GOT3 (cell line): ENCODE measurements around the gene MYLK3.

Experiments
- DNase-seq: peaks from one replicate; lab custom pipeline; 2025; ENCODE audit warnings: mixed read lengths; lab: John Stamatoyannopoulos, UW

Gene MYLK3

GRCh38 chr16:46727184-46727583 is 21.0 kb downstream of the MYLK3 start:
- DNase-seq = no peak

GRCh38 chr16:46721885-46722284 is 26.3 kb downstream of the MYLK3 start:
- no peak for DNase-seq

GRCh38 chr16:46720619-46721018 is 27.5 kb downstream of the MYLK3 start:
- no peak for DNase-seq

- no peak for DNase-seq
Measured at GRCh38 chr16:46719528-46719927, 28.6 kb downstream of the MYLK3 start.

- DNase-seq = no peak
Measured at GRCh38 chr16:46718214-46718613, 29.9 kb downstream of the MYLK3 start.

- DNase-seq = no peak
Measured at GRCh38 chr16:46717692-46718091, 30.5 kb downstream of the MYLK3 start.

- no peak for DNase-seq
Measured at GRCh38 chr16:46715769-46716305, 32.3 kb downstream of the MYLK3 start.

- no peak for DNase-seq
Measured at GRCh38 chr16:46714797-46715591, 33.1 kb downstream of the MYLK3 start.

- DNase-seq = no peak
Measured at GRCh38 chr16:46713634-46714033, 34.5 kb downstream of the MYLK3 start.

- DNase-seq = no peak
Measured at GRCh38 chr16:46712911-46713310, 35.2 kb downstream of the MYLK3 start.

GRCh38 chr16:46711106-46712058 is 36.8 kb downstream of the MYLK3 start:
- no peak for DNase-seq

- no peak for DNase-seq
Measured at GRCh38 chr16:46709469-46710005, 38.6 kb downstream of the MYLK3 start.

GRCh38 chr16:46706642-46707041 is 41.5 kb downstream of the MYLK3 start:
- no peak for DNase-seq

GRCh38 chr16:46702030-46702429 is 46.1 kb downstream of the MYLK3 start:
- DNase-seq = no peak

GRCh38 chr16:46701615-46702014 is 46.5 kb downstream of the MYLK3 start:
- no peak for DNase-seq

GRCh38 chr16:46700048-46700447 is 48.1 kb downstream of the MYLK3 start:
- DNase-seq = no peak

GRCh38 chr16:46696957-46697356 is 51.2 kb downstream of the MYLK3 start:
- DNase-seq = no peak

GRCh38 chr16:46695937-46696336 is 52.2 kb downstream of the MYLK3 start:
- DNase-seq = no peak

GRCh38 chr16:46693598-46693997 is 54.5 kb downstream of the MYLK3 start:
- DNase-seq = no peak

- DNase-seq = no peak
Measured at GRCh38 chr16:46691726-46692125, 56.4 kb downstream of the MYLK3 start.

- DNase-seq = no peak
Measured at GRCh38 chr16:46690281-46691178, 57.6 kb downstream of the MYLK3 start.
